Measurements from ENCODE around the gene NTM.
"Not testable (repeated sequence)": the region's sequence is repeated elsewhere in the genome, so short reads cannot be mapped to it uniquely, and the experiment has no call there.

The NTM gene

DNA sequence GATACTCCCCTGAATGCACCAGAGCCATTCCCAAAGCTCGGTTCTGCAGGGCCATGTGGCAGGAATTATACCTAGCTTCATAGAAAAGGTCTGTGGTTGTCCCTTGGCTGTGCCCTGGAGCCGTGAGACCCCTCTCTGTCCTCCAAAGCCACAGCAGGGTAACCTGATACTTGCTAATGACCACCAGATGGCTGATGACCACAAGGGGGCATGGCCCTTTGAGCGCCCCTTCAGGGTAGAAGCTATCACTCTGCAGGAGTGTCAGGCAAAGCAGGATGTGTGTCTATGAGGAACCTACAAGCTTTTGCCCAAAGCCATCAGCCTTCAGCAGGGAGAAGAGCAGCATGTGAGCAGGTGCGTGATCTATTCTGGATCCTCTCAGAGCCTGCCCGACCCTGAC, 95.3 kb downstream of the NTM start:
- DNase-seq = no peak

DNA sequence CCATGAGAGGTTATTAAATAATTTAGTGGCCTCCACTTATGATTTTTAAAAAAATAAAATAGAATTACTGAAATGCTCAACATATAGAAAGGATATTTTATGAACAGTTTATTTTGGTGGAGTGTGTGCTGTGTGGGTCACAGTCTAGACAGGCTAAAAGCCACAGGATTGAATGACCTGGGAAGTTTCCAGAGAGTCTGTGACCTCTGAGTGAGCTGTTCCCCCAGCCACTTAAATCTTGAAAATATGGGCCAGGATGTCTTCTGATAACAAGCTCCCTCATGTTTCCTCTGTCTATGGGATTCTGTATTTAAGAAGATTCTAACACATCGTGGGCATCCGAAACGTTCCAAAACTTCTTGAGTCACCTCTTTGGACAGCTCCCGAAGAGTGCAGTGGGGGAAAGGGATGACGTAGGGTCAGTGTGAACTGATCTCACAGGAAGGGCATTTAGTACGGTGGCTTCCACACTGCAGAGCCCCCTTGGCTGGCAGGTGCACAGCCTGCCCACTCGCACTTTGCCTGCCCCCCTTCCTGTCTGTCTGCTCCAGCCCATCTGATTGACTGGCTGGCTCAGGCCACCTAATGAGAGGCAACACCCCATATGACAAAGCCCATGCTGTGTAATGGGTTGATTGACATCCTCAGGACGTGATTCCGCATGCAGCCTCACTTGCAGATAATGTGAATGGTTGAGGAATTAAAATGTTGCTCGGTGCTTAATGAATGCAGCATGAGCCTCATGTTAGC, 97.4 kb downstream of the NTM start:
- DNase-seq = no peak

DNA sequence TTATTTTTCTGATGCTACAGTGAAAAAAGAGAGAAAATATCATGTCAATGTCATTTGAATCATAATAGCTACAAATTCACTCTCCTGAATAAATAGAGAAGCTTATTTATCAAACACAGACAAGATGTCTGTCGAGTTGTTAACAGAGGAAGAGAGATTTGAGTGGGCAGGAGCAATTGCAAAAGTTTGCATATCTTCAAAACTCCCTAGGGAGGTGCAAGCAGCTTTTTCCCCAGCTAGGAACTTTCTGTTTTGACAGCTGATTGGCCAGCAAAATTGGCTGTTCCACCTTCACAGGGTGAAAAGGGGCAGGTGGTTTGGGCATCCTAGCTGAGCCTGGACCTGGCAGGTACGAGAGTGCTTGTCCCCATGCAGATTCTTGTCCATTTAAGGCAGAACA, 98.2 kb downstream of the NTM start:
- no peak for DNase-seq

DNA sequence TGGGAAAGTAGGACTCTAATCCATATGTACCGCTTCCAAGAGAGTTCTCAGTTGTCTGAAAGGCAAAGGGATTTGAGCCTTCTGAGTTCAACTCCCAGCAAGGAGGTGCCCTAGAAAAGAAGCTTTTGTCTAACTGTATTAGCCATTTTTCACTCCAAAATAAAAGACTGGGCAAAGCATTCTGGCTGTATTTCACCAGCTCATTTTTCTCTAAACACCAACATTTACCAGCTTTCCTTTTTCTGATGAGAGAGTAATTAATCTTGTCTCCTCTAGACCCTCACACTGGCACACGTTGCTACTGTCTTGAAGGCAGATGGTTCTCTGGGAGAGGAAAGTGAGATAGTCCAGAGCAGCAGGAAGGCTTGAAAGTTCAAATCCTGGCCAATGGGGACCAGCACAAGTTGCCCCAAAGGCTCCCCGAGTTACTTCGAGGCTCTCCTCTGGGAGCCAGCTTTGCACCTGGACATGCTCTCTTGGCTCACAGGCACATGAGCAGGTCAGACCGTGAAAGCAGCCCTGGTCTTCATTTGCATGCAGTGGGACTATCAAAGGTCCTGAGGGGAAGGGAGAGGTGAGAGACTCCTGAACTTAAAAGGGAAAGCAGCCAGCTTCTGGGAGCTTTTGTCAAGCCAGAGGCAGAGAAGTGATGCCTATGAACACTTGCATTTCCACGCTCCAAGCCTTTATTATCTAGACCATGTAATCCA, 100.0 kb downstream of the NTM start:
- no peak for DNase-seq

DNA sequence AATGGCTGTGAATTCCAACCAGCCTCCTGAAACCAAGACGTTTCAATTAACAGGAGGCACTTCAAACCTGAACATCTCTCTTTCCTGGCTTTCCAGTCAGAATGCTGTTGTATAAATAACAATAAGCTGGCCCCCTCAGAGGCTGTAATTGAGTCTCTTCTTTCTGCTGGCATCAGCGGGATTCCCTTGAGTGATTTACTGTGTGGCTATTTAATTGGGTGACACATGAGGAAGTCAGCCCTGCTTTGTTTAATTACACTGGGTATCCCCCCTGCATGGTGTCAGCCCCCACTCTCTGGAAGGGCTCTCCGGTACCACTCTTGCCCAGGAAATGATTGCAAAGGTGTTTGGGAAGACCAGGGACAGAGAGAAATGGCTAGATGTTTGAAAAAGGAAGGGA, 101.6 kb downstream of the NTM start:
- no peak for DNase-seq

DNA sequence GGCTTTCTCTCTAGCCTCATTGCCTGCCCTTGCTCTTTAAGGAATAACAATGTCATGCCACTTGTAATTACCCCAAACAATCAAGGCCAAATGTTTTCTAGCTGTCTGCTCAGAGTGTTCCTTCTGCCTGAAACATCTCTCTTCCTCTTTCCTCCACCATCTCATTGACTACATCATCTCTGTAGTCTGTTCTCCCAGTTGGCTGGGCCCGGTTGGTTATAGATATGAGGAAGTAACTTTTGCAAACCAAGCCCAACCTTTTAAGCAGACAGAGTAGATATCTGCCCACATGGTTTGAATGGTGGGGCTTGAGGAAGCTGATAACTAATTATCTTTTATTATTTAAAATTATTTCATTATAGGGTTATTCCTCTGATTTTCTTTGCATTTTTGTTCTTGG, 104.5 kb downstream of the NTM start:
- DNase-seq = no peak

DNA sequence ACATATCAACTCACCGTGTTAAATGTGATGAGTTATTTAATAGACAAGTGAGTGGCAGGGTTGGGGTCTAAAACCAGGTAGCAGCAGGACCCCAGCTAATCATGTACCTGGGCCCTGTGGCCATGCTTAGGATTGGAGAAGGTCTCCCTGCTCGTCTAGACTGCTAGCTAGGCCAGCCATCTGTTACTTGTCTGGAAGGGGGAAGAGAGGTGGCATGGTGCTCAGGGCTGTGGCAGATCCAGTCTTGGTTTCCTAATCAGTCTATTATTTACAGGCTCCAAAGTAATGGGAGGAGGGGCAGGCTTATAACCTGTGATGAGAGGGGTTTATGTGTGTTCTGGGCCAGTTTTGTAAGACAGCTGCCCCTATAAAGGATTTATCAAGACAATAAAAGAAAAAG, 105.9 kb downstream of the NTM start:
- DNase-seq = no peak

- no peak for DNase-seq
Observed at GRCh38 chr11:131478341-131478740, 107.9 kb downstream of the NTM start.

- no peak for DNase-seq
Observed at GRCh38 chr11:131481303-131481702, 110.9 kb downstream of the NTM start.

DNA sequence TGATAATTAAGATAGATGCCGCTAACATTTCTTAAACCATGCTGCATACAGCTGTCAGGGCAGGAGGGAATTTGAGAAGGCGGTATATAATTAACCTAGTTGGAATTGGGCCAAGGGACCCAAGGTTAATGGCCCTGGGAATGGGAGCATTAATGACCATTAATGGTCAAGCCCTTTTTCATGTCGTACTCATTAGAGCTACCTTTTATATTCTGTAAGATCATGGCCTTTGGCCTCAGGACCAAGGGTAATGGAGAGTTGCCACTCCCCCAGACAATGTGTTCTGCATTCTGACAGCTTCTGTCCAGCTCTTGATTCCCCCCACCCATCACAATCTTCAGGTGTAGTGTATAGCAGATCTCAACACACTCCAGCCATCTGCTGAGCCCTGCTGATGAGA, 111.6 kb downstream of the NTM start:
- DNase-seq = no peak

- DNase-seq = no peak
Observed at GRCh38 chr11:131483453-131483852, 113.0 kb downstream of the NTM start.

DNA sequence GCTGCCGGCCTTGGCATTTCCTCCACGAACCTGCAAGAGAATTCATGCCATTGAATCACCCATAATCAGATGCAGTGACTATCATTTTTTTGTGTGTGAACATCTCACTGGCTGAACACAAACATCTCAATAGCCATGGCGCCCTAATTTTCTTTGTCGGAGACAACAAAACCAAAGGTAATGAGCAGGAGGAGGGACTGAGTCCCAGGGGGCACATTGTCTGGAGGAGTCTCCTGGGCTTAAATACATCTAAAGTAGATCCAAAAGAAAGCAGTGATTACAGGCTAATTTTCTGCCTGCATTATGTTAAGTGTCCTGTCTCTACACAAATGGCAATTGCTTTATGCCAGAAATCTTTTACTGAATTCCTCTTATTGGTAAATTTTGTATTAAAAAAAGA, 113.5 kb downstream of the NTM start:
- DNase-seq = no peak

- DNase-seq = no peak
Observed at GRCh38 chr11:131486100-131486499, 115.7 kb downstream of the NTM start.

- DNase-seq = no peak
Observed at GRCh38 chr11:131486937-131487635, 116.7 kb downstream of the NTM start.

DNA sequence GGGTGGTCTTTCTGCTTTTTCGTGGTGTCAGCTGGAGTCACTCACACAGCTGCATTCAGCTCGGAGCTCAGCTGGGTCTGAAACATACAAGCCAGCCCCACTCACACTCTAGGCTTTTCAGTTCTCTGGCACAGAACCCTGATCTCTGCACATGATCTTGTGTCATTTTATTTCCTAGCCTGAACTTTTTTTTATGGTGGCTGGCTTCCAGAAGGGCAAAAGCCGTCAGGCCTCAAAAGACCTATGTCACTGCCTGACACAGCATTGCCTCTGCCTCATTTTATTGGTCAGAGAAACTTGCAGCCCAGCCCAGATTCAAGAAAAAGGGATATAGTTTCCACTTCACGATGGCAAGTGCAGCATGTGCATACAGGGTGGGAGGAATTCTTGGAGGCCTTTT, 117.8 kb downstream of the NTM start:
- no peak for DNase-seq

DNA sequence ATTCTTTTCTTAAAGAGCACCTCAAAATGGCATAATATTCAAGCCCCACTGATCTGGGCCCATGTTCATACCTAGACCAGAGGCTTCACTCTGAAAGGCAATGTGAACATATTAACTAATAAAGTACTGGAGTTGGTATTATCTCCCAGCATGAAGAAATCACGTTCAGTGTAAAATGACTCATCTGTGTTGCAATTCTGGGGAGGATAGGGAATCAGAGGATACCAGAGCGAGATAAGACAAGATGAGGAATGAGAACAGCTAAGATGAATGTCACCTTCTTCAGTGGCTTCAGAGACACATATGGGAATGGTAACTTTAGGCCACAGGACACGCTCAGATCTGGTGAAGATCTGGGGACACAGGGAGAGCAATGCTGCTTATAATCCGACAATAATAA, 121.1 kb downstream of the NTM start:
- DNase-seq = no peak

DNA sequence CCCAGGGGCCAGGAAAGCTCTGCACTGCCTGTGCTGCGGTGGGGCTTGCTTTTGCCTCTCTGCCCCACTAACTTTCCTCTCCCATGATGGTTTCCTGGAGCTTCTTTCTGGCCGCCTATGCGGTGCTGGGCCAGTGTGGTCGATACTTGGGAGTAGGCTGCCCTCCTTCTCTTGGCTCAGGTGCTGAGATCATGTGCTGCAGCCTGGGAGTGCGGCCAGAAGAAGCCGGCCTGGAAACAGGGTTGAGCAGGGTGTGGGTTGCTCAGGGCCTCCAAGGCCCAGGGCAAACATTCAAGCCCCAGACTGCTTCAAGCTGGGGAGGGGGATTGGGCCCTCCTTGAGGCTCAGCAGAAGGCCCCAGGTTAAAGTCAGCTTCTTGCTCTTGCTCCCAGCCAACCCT, 125.0 kb downstream of the NTM start:
- DNase-seq = no peak

DNA sequence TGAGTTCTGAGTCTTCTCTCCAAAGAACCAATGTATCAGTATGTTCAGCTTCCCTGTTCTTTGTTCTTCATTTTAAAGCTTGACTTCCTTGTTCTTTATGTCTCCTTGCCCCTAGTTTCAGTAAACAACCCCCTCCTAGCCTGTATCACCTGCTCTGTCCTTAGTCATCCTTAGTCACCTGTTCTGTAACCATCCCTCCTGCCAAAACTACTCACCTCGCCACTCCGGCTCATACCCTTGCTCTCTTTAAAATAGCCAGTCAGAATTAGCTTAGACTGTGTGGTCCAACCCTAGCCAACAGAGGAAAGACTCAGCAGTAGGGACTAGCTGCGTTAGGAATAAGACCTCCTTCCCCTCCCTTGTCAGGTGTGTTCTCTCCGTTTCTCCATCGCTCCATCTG, 127.3 kb downstream of the NTM start:
- not testable (repeated sequence) for DNase-seq

DNA sequence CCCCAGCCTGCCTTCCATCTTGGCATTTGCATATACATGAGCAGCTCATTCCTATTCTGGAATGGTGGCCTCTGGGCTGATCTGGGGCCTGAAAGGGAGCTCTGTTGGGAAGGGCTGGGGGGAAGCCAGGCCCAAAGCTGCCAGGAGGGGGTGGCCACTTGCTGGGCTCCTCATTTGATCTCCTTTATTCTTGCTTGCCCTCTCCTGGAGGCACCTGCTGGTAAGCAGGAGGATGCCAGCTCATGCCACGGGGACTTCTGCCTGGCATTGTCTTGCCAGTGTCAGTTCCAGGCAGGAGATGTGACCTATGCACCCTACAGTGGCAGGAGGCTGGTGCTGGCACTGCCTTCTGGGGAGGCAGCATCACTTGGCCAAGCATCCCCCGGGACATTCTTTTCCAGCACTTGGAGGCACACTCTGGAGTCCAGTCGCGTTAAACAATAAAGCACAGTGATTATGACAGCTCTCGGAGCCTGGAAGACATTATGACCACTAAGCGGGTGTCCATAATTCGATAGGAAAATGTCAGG, 128.3 kb downstream of the NTM start:
- DNase-seq = no peak

GRCh38 chr11:131499199-131499598, 128.8 kb downstream of the NTM start:
- DNase-seq = no peak

DNA sequence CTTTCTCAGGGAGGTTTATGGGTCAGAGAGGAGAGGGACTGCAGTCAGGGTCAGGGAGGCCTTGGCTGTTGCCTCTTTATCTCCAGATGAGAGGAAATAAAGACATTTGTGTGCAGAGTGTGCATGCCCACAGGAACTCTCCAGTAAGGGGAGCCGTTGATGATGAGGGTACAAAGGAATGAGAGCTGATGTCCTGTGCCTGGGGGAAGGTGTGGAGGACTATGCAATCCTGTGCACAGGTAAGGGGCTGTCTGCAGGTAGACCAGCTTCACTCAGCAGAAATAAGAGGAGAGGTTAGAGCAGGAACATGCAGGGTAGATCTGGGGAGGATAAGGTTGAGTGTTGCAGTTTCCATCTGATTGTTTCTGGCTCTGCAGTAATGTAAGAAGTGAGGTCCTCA, 132.6 kb downstream of the NTM start:
- no peak for DNase-seq

- no peak for DNase-seq
Observed at GRCh38 chr11:131504199-131504949, 134.0 kb downstream of the NTM start.

- no peak for DNase-seq
Observed at GRCh38 chr11:131506348-131506747, 135.9 kb downstream of the NTM start.

Measured in activated T-cell treated with anti-CD3 and anti-CD28 coated beads, Interleukin-2, amount 50 U/mL, for 1 hour (primary cell).